Transverse colon (tissue), 4 donors: Measurements from ENCODE around the gene GOSR2. TPM values are rescaled to one million over a fixed set of nuclear protein-coding genes. Genes with fewer than 3 reads are reported as not detected.
A peak's percentile ranks its signal among the peaks of the same experiment; 100 is the strongest.

Experiments used
- DNase-seq: peaks from one replicate; pipeline ENCODE4 v3.0.0-alpha.2; 2019
- H3K27ac ChIP-seq, 4 donors: fragments of 200-600 bp; sonication (generic); 2 replicates each; pipeline ENCODE4 v1.5.1; 2016 to 2018; ENCODE audit warnings: inconsistent platforms in 4 of 4
- H3K27me3 ChIP-seq: fragments of 200-600 bp; sonication (generic); 2 replicates; pipeline ENCODE4 v1.5.1; 2017; ENCODE audit warnings: inconsistent platforms
- H3K36me3 ChIP-seq, 4 donors: fragments of 200-600 bp; sonication (generic); 2 replicates each; pipeline ENCODE4 v1.5.1; 2017 to 2019; ENCODE audit warnings: inconsistent platforms in 4 of 4
- H3K4me1 ChIP-seq, 4 donors: fragments of 200-600 bp; sonication (generic); 2 replicates each; pipeline ENCODE4 v1.5.1; 2017 to 2020; ENCODE audit warnings: inconsistent platforms in 4 of 4
- H3K4me3 ChIP-seq, 4 donors: fragments of 200-600 bp; sonication (generic); 1 replicate in 1 of 4; 2 replicates in 3 of 4; pipeline versions ENCODE4 v1.5.1 to v1.6.1; 2017 to 2019; ENCODE audit warnings: inconsistent platforms in 4 of 4
- H3K9me3 ChIP-seq, 2 donors: fragments of 200-600 bp; sonication (generic); 2 replicates each; pipeline ENCODE4 v1.5.1; 2017 to 2019; ENCODE audit warnings: inconsistent platforms in 2 of 2
- CTCF ChIP-seq, 5 experiments: fragments of 200-600 bp in 3 of 5; fragments of 450-650 bp in 2 of 5; sonication (generic) in 3 of 5; IDR thresholded peaks; 1 replicate in 2 of 5; 2 replicates in 3 of 5; pipeline ENCODE4 v1.5.1; 2016 to 2017; ENCODE audit warnings: antibody characterized with exemption in 5 of 5, inconsistent platforms in 3 of 5, mild to moderate bottlenecking in 2 of 5, moderate library complexity in 1 of 5
- EP300 ChIP-seq: sonication (generic); formaldehyde crosslinking; IDR thresholded peaks from one replicate; pipeline ENCODE4 v1.6.1; 2017; ENCODE audit warnings: antibody characterized with exemption, low read depth
- POLR2A ChIP-seq: fragments of 450-650 bp; IDR thresholded peaks from one replicate; pipeline ENCODE4 v1.6.1; 2016; ENCODE audit warnings: antibody characterized with exemption, mild to moderate bottlenecking, moderate library complexity
- POLR2AphosphoS5 ChIP-seq, 3 donors: sonication (generic); formaldehyde crosslinking; IDR thresholded peaks; one replicate each; pipeline ENCODE4 v1.6.1; 2016; ENCODE audit warnings: antibody characterized with exemption in 3 of 3
- whole genome bisulfite sequencing, 2 donors: methylation state at CpG; one replicate each; pipeline ENCODE4 v1.1.5; 2018; ENCODE audit warnings: low coverage in 1 of 2; 5-methylcytosine and 5-hydroxymethylcytosine counted together
- in situ Hi-C, 4 donors: fragments of 200-750 bp; cut with MboI; loops; one replicate each; pipeline versions ENCODE4 v1.15.0 to v1.15.1; 2017; ENCODE audit warnings: low sequenced_read_pairs in 3 of 4, low pct_ligation_motif_present in 1 of 4, low pct_unique_long_range_greater_than_20kb in 1 of 4
- intact Hi-C: fragments of 100-400 bp; cut with DNase I; formaldehyde crosslinking; loops from one replicate; pipeline ENCODE4 v1.15.1; 2023; ENCODE audit warnings: low total_unique reads
- total RNA-seq, 4 donors: library from RNA; depleted of rRNA; stranded (reverse); fragments of >200 nt; gene quantifications; one replicate each; pipeline ENCODE4 v1.1.0, GENCODE V29; 2016

The GOSR2 gene
- total RNA-seq, 4 donors from 2014 or later: 50.0 to 102 (median 62.8) TPM

- Histone ChIP-seq H3K27me3 (no peaks in the 10 kb centered on the region), H3K36me3 (peaks cover 0 to 48% (median 21%) of the 10 kb centered on the region in 4 donors), H3K4me1 (peaks cover 0 to 43% (median 13%) of the 10 kb centered on the region in 4 donors), H3K9me3 (no peaks in the 10 kb centered on the region), H3K4me3 (no peak overlapping the region), H3K27ac (no peak overlapping the region)
- WGBS, 2 donors: 76 to 89% methylated on average over 3 to 6 of the region's 6 CpGs
- TF ChIP-seq POLR2AphosphoS5 (IDR thresholded peaks at IDR 0.05) (no peak), POLR2A (no peak), CTCF (IDR thresholded peaks at IDR 0.05) (no peak), EP300 (no peak)
- no peak for DNase-seq
- in situ Hi-C loops: no loop called here
- intact Hi-C loops: no loop called here
Measured at GRCh38 chr17:46929413-46929812, 6.5 kb downstream of the GOSR2 start.

- Histone ChIP-seq H3K9me3 (no peaks in the 10 kb centered on the region), H3K36me3 (peaks cover 0 to 54% (median 26%) of the 10 kb centered on the region in 4 donors), H3K27me3 (no peaks in the 10 kb centered on the region), H3K4me1 (peaks cover 0 to 36% (median 8%) of the 10 kb centered on the region in 4 donors), H3K27ac (no peak overlapping the region), H3K4me3 (no peak overlapping the region)
- in situ Hi-C loops: no loop called here
- intact Hi-C loops: loop anchor here (2.0 kb wide), 1 partner anchor 63 kb away; no protein-coding TSS in a partner anchor
- TF ChIP-seq POLR2A: no peak
- TF ChIP-seq EP300: no peak
- TF ChIP-seq POLR2AphosphoS5 (IDR thresholded peaks at IDR 0.05): no peak
- TF ChIP-seq CTCF (IDR thresholded peaks at IDR 0.05): no peak
- 94 to 95% methylated on average over 4 of the region's 4 CpGs for WGBS, 2 donors
- DNase-seq: no peak
Measured at GRCh38 chr17:46930051-46930450, 7.1 kb downstream of the GOSR2 start.

DNA sequence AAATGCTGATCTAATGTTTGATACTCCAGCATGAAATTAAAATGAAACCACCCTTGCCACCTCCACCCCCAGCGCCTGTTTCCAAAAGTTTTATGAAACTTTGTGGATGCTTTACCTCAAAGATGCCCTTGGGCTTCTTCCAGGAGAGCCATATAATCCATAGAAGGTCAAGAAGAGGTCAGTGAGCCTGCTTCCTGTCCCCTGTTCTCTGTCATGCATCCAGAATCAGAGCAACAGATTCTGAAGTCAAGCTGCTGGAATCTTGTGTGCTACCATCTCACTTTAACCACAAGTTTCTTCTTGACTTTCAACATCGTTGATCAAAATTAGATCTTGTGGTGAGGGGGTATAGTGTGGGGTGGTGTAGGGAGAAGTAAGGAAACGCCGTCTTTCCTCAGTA lies 8.6 kb downstream of the GOSR2 start:
- 73 to 84% methylated on average over 4 of the region's 4 CpGs for WGBS, 2 donors
- intact Hi-C loops: loop anchor here (2.0 kb wide), 1 partner anchor 65 kb away; no protein-coding TSS in a partner anchor
- Histone ChIP-seq H3K27ac (no peak overlapping the region), H3K36me3 (peaks cover 0 to 62% (median 31%) of the 10 kb centered on the region in 4 donors), H3K27me3 (no peaks in the 10 kb centered on the region), H3K4me3 (no peak overlapping the region), H3K9me3 (no peaks in the 10 kb centered on the region), H3K4me1 (peaks cover 0 to 21% (median 5%) of the 10 kb centered on the region in 4 donors)
- TF ChIP-seq CTCF (IDR thresholded peaks at IDR 0.05): no peak
- no peak for TF ChIP-seq EP300
- DNase-seq: no peak
- in situ Hi-C loops: no loop called here

GRCh38 chr17:46935658-46936266 lies 12.8 kb downstream of the GOSR2 start:
- intact Hi-C loops (no loop called here), in situ Hi-C loops (no loop called here)
- peak; percentile 14 for DNase-seq
- H3K4me1 ChIP-seq: peaks cover 0 to 4% (median 0%) of the 10 kb centered on the region in 4 donors
- H3K27ac ChIP-seq: peak overlapping the region in 1 of 4 donors; percentile 45
- peaks cover 0 to 87% (median 38%) of the 10 kb centered on the region in 4 donors for H3K36me3 ChIP-seq
- 67% methylated on average over 7 of the region's 7 CpGs; no CpG with 5 or more reads in 1 of the 2 donors for WGBS, 2 donors
- no peak for TF ChIP-seq CTCF (IDR thresholded peaks at IDR 0.05)
- no peak for TF ChIP-seq EP300
- TF ChIP-seq POLR2AphosphoS5 (IDR thresholded peaks at IDR 0.05): no peak
- no peak for TF ChIP-seq POLR2A
- H3K4me3 ChIP-seq: no peak overlapping the region
- H3K27me3 ChIP-seq: no peaks in the 10 kb centered on the region
- H3K9me3 ChIP-seq: no peaks in the 10 kb centered on the region
